Measurements from ENCODE around the gene CST6. TPM values are rescaled to one million over a fixed set of nuclear protein-coding genes. Genes with fewer than 3 reads are reported as not detected.
A peak's percentile ranks its signal among the peaks of the same experiment; 100 is the strongest.

The CST6 gene
- total RNA-seq, 2 donors from 2014 or later, result 2.1 to 4.2 TPM

DNA sequence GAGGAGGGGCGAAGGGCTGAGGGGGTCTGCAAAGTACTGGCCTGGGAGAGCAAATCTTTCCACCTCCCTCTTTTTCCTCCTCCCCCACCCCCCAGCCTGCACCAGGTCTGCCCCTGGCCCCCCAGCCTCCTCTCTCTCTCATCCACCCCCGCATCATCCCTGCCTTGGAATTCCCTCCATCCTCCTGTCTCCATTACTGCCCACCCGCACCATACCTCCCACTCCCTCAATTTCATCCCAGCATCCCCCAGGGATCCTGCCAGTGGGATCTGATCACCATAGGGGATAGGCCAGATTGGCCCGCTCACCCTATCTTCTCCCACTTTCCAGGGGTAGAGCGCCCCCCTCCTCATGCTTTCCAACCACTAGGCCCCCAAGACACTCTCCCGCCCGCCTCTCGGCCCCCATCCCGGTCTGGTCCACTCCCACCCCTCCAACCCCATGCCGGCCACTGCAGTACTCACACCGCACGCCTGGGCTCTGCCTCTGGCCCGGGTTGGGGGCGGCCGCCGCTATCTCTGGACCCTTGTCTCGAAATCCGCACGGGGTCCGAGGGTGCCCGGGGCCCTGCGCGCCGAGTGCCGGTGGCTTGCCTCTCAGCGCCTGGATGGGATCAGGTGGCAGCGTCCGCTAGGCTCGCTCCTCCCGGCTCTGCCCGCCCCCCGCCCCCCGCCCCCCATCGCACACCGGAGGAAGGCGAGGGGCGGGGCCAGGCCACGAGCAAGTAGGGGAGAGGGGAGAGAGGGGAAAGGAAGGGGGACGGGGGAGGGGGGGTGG lies 36.9 kb downstream of the CST6 start, which contains the start of gene GAL3ST3:
Gene GAL3ST3 (minus strand): TSS at position 615 of the 777 bp plus-strand sequence. CDS start 3,746 bp downstream, outside the sequence.
- Histone ChIP-seq H3K27ac (ENCODE audit: low read depth, low read length) (no peak within 1 kb of the TSS), H3K36me3 (ENCODE audit: control insufficient read depth, insufficient read depth, low read length) (peaks cover 5% of the 10 kb centered on the region), H3K27me3 (ENCODE audit: control insufficient read depth, insufficient read depth, low read length, poor library complexity, severe bottlenecking) (no peaks in the 10 kb centered on the region), H3K9me3 (ENCODE audit: control insufficient read depth, low read length) (no peaks in the 10 kb centered on the region), H3K9ac (ENCODE audit: extremely low read depth, low read length, poor library complexity, severe bottlenecking) (peak within 1 kb of the TSS; percentile 20), H3K4me3 (ENCODE audit: low read length) (peak within 1 kb of the TSS; percentile 71), H3K4me1 (ENCODE audit: control insufficient read depth, insufficient read depth, low read length) (peaks cover 10% of the 10 kb centered on the region)
- DNase-seq, result peak; percentile 87
- Mint-ChIP-seq H3K36me3 (ENCODE audit: low read depth) (peaks cover 12% of the 10 kb centered on the region), H3K9me3 (no peaks in the 10 kb centered on the region), H3K27ac (no peak within 1 kb of the TSS), H3K4me1 (peaks cover 32% of the 10 kb centered on the region), H3K4me3 (peak within 1 kb of the TSS; percentile 63), H3K27me3 (ENCODE audit: insufficient read depth) (peaks cover 4% of the 10 kb centered on the region)
- 2 to 8% methylated on average over 7 to 30 of the region's 39 CpGs for WGBS, 2 experiments (ENCODE audit: insufficient coverage in 1 of 2, insufficient read length in 1 of 2)
- TF ChIP-seq, protein P1, sequence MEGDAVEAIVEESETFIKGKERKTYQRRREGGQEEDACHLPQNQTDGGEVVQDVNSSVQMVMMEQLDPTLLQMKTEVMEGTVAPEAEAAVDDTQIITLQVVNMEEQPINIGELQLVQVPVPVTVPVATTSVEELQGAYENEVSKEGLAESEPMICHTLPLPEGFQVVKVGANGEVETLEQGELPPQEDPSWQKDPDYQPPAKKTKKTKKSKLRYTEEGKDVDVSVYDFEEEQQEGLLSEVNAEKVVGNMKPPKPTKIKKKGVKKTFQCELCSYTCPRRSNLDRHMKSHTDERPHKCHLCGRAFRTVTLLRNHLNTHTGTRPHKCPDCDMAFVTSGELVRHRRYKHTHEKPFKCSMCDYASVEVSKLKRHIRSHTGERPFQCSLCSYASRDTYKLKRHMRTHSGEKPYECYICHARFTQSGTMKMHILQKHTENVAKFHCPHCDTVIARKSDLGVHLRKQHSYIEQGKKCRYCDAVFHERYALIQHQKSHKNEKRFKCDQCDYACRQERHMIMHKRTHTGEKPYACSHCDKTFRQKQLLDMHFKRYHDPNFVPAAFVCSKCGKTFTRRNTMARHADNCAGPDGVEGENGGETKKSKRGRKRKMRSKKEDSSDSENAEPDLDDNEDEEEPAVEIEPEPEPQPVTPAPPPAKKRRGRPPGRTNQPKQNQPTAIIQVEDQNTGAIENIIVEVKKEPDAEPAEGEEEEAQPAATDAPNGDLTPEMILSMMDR (conservative IDR thresholded peaks at IDR 0.05), result peak; percentile 16

- Mint-ChIP-seq H3K36me3 (ENCODE audit: low read depth) (peaks cover 17% of the 10 kb centered on the region), H3K4me3 (peak overlapping the region; percentile 99), H3K27ac (peak overlapping the region; percentile 90), H3K9me3 (no peaks in the 10 kb centered on the region), H3K27me3 (ENCODE audit: insufficient read depth) (peaks cover 4% of the 10 kb centered on the region), H3K4me1 (peaks cover 23% of the 10 kb centered on the region)
- TF ChIP-seq, protein P1 (conservative IDR thresholded peaks at IDR 0.05), result peak; percentile 23
- no peaks in the 10 kb centered on the region for H3K9me3 ChIP-seq (ENCODE audit: control insufficient read depth, low read length)
- peak; percentile 63 for DNase-seq
- H3K4me1 ChIP-seq (ENCODE audit: control insufficient read depth, insufficient read depth, low read length), result peaks cover 7% of the 10 kb centered on the region
- H3K27ac ChIP-seq (ENCODE audit: low read depth, low read length), result peak overlapping the region; percentile 91
- no peak overlapping the region for H3K9ac ChIP-seq (ENCODE audit: extremely low read depth, low read length, poor library complexity, severe bottlenecking)
- H3K27me3 ChIP-seq (ENCODE audit: control insufficient read depth, insufficient read depth, low read length, poor library complexity, severe bottlenecking), result no peaks in the 10 kb centered on the region
- WGBS, 2 experiments (ENCODE audit: insufficient coverage in 1 of 2, insufficient read length in 1 of 2), result 88% methylated on average over 2 to 5 of the region's 5 CpGs
- peaks cover 23% of the 10 kb centered on the region for H3K36me3 ChIP-seq (ENCODE audit: control insufficient read depth, insufficient read depth, low read length)
- H3K4me3 ChIP-seq (ENCODE audit: low read length), result peak overlapping the region; percentile 79
These were observed 38.9 kb downstream of the CST6 start for GRCh38 chr11:66050581-66051231.

DNA sequence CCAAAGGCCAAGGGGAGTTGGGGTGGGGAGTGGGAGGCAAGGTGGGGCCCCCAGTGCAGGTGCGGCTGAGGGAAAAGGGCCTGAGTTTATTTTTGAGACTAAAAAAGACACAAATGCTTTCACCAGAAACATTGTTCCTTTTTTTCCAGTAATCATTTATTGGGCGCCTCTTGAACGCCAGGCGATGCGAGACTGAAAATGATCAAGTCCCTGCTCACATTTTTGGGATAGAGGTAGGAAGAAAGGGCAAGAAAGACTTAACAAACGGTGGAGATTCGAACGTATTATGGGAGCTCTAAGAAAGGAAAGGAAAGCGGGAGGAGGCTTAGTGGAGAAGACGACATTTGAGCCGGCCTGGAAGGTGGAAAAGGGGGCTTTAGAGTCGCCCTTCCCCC lies 39.6 kb downstream of the CST6 start:
- Histone ChIP-seq H3K9me3 (ENCODE audit: control insufficient read depth, low read length) (no peaks in the 10 kb centered on the region), H3K36me3 (ENCODE audit: control insufficient read depth, insufficient read depth, low read length) (peaks cover 28% of the 10 kb centered on the region), H3K27ac (ENCODE audit: low read depth, low read length) (peak overlapping the region; percentile 91), H3K9ac (ENCODE audit: extremely low read depth, low read length, poor library complexity, severe bottlenecking) (peak overlapping the region; percentile 60), H3K27me3 (ENCODE audit: control insufficient read depth, insufficient read depth, low read length, poor library complexity, severe bottlenecking) (no peaks in the 10 kb centered on the region), H3K4me1 (ENCODE audit: control insufficient read depth, insufficient read depth, low read length) (peaks cover 6% of the 10 kb centered on the region), H3K4me3 (ENCODE audit: low read length) (peak overlapping the region; percentile 79)
- Mint-ChIP-seq H3K9me3 (no peaks in the 10 kb centered on the region), H3K27ac (peak overlapping the region; percentile 90), H3K36me3 (ENCODE audit: low read depth) (peaks cover 22% of the 10 kb centered on the region), H3K4me1 (peaks cover 22% of the 10 kb centered on the region), H3K27me3 (ENCODE audit: insufficient read depth) (peaks cover 4% of the 10 kb centered on the region), H3K4me3 (peak overlapping the region; percentile 99)
- DNase-seq, result no peak
- TF ChIP-seq, protein P1 (conservative IDR thresholded peaks at IDR 0.05), result no peak
- 30 to 31% methylated on average over 9 to 12 of the region's 12 CpGs for WGBS, 2 experiments (ENCODE audit: insufficient coverage in 1 of 2, insufficient read length in 1 of 2)

Measured in endodermal cell (in vitro differentiated cells).